NT2/D1 (cell line): ENCODE data around the gene TICRR.

Source experiments
- YY1 ChIP-seq: IDR thresholded peaks from 2 replicates; pipeline ENCODE4 v1.6.1; 2011; ENCODE audit not compliant: insufficient read length, insufficient read depth
- ZNF274 ChIP-seq: IDR thresholded peaks from 2 replicates; pipeline ENCODE4 v1.6.1; 2011; ENCODE audit warnings: mild to moderate bottlenecking, low read depth, low read length

- no peak for TF ChIP-seq ZNF274
- no peak for TF ChIP-seq YY1
These were observed 102.1 kb downstream of the TICRR start for GRCh38 chr15:89677381-89677780.
